GM19455 (cell line): ENCODE measurements around the gene EARS2.

Source experiments
- ATAC-seq: cut with Tn5 transposase; IDR thresholded peaks from one replicate; pipeline ENCODE4 v1.9.1; 2021; ENCODE audit not compliant: unreplicated experiment

EARS2 gene

GRCh38 chr16:23508589-23509440 is 48.3 kb downstream of the EARS2 start:
- no peak for ATAC-seq

- ATAC-seq = no peak
These were observed 50.5 kb downstream of the EARS2 start for GRCh38 chr16:23506606-23506994.

GRCh38 chr16:23505671-23506605 is 51.2 kb downstream of the EARS2 start:
- ATAC-seq = no peak

- ATAC-seq = no peak
These were observed 51.9 kb downstream of the EARS2 start for GRCh38 chr16:23505180-23505665.

GRCh38 chr16:23504453-23505179 is 52.5 kb downstream of the EARS2 start:
- ATAC-seq = no peak

GRCh38 chr16:23504076-23504452 is 53.1 kb downstream of the EARS2 start:
- ATAC-seq = no peak

- no peak for ATAC-seq
These were observed 54.7 kb downstream of the EARS2 start for GRCh38 chr16:23502466-23502865.

- ATAC-seq = no peak
These were observed 55.9 kb downstream of the EARS2 start for GRCh38 chr16:23501291-23501690.

GRCh38 chr16:23500862-23501225 is 56.3 kb downstream of the EARS2 start:
- ATAC-seq = no peak

GRCh38 chr16:23500212-23500861 is 56.8 kb downstream of the EARS2 start:
- ATAC-seq = no peak

GRCh38 chr16:23499801-23500200 is 57.3 kb downstream of the EARS2 start:
- ATAC-seq = no peak

GRCh38 chr16:23498863-23499262 is 58.3 kb downstream of the EARS2 start:
- ATAC-seq = no peak

GRCh38 chr16:23497543-23497868 is 59.6 kb downstream of the EARS2 start:
- ATAC-seq = no peak

- ATAC-seq = no peak
These were observed 60.2 kb downstream of the EARS2 start for GRCh38 chr16:23496821-23497542.

GRCh38 chr16:23495671-23496070 is 61.5 kb downstream of the EARS2 start:
- no peak for ATAC-seq

- ATAC-seq = no peak
These were observed 63.0 kb downstream of the EARS2 start for GRCh38 chr16:23494188-23494587.

- no peak for ATAC-seq
These were observed 65.4 kb downstream of the EARS2 start for GRCh38 chr16:23491490-23492391.

GRCh38 chr16:23486480-23486879 is 70.7 kb downstream of the EARS2 start:
- ATAC-seq = no peak

- no peak for ATAC-seq
These were observed 71.3 kb downstream of the EARS2 start for GRCh38 chr16:23485841-23486240.
